Colonic mucosa (tissue), 4 donors: ENCODE measurements around the gene IL1R2. TPM values are rescaled to one million over a fixed set of nuclear protein-coding genes. Genes with fewer than 3 reads are reported as not detected.

ENCODE experiments used
- DNase-seq: peaks from one replicate; pipeline ENCODE4 v3.0.0-alpha.2; 2020
- H3K27ac ChIP-seq: fragments of 200-600 bp; one replicate; pipeline ENCODE4 v1.8.0; 2021
- H3K27me3 ChIP-seq: fragments of 200-600 bp; one replicate; pipeline ENCODE4 v1.8.0; 2021
- H3K36me3 ChIP-seq: fragments of 200-600 bp; one replicate; pipeline ENCODE4 v1.8.0; 2021
- H3K4me1 ChIP-seq: fragments of 200-600 bp; one replicate; pipeline ENCODE4 v1.8.0; 2021; ENCODE audit warnings: mild to moderate bottlenecking
- H3K4me3 ChIP-seq: fragments of 200-600 bp; one replicate; pipeline ENCODE4 v1.8.0; 2021
- H3K9ac ChIP-seq, 2 donors: one replicate each; pipeline ENCODE4 v1.7.0; 2013; ENCODE audit warnings: control low read depth in 2 of 2, low read depth in 2 of 2, low read length in 2 of 2
- H3K9me3 ChIP-seq: fragments of 200-600 bp; one replicate; pipeline ENCODE4 v1.8.0; 2021
- intact Hi-C: fragments of 100-400 bp; cut with DNase I; formaldehyde crosslinking; loops from one replicate; pipeline ENCODE4 v1.14.1; 2022
- total RNA-seq, 2 donors: library from RNA; stranded (reverse); fragmentation: NEBNext Ultra II Directional in 1 of 2; extraction: Animal tissue kit (Norgen Biotek cat#: 25700) in 1 of 2; gene quantifications; one replicate each; pipeline ENCODE4 v1.2.1, GENCODE V29; 2021
- TF ChIP-seq, protein P1 (sequence below): fragments of 200-600 bp; IDR thresholded peaks from one replicate; pipeline ENCODE4 v1.8.0; 2022; ENCODE audit warnings: antibody characterized with exemption, mild to moderate bottlenecking
- donor health status: healthy.
- donor health status: DM: no; HTN: no; CAD: no.
- donor health status: DM: no; HTN: no; CAD: no.

Gene IL1R2
- total RNA-seq, 2 donors from 2014 or later: 50.1 to 152 TPM

GRCh38 chr2:102058293-102058833 lies 66.6 kb downstream of the IL1R2 start:
- Histone ChIP-seq H3K4me3 (no peak overlapping the region), H3K9me3 (no peaks in the 10 kb centered on the region), H3K27me3 (no peaks in the 10 kb centered on the region), H3K36me3 (no peaks in the 10 kb centered on the region), H3K4me1 (no peaks in the 10 kb centered on the region), H3K9ac (no peak overlapping the region), H3K27ac (no peak overlapping the region)
- DNase-seq: peak; percentile 3
- TF ChIP-seq, protein P1, sequence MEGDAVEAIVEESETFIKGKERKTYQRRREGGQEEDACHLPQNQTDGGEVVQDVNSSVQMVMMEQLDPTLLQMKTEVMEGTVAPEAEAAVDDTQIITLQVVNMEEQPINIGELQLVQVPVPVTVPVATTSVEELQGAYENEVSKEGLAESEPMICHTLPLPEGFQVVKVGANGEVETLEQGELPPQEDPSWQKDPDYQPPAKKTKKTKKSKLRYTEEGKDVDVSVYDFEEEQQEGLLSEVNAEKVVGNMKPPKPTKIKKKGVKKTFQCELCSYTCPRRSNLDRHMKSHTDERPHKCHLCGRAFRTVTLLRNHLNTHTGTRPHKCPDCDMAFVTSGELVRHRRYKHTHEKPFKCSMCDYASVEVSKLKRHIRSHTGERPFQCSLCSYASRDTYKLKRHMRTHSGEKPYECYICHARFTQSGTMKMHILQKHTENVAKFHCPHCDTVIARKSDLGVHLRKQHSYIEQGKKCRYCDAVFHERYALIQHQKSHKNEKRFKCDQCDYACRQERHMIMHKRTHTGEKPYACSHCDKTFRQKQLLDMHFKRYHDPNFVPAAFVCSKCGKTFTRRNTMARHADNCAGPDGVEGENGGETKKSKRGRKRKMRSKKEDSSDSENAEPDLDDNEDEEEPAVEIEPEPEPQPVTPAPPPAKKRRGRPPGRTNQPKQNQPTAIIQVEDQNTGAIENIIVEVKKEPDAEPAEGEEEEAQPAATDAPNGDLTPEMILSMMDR: no peak
- intact Hi-C loops: no loop called here

GRCh38 chr2:102059151-102059550 lies 67.4 kb downstream of the IL1R2 start:
- H3K36me3 ChIP-seq: no peaks in the 10 kb centered on the region
- H3K4me1 ChIP-seq: peaks cover 5% of the 10 kb centered on the region
- no peaks in the 10 kb centered on the region for H3K9me3 ChIP-seq
- no peak overlapping the region for H3K9ac ChIP-seq
- no peak overlapping the region for H3K4me3 ChIP-seq
- TF ChIP-seq, protein P1: no peak
- no peaks in the 10 kb centered on the region for H3K27me3 ChIP-seq
- DNase-seq: peak; percentile 10
- no peak overlapping the region for H3K27ac ChIP-seq
- intact Hi-C loops: no loop called here

GRCh38 chr2:102060047-102060446 lies 68.3 kb downstream of the IL1R2 start:
- intact Hi-C loops: no loop called here
- H3K27me3 ChIP-seq: no peaks in the 10 kb centered on the region
- H3K27ac ChIP-seq: no peak overlapping the region
- H3K4me3 ChIP-seq: no peak overlapping the region
- peaks cover 7% of the 10 kb centered on the region for H3K4me1 ChIP-seq
- DNase-seq: no peak
- H3K9me3 ChIP-seq: no peaks in the 10 kb centered on the region
- H3K9ac ChIP-seq: no peak overlapping the region
- no peaks in the 10 kb centered on the region for H3K36me3 ChIP-seq
- TF ChIP-seq, protein P1: no peak

DNA sequence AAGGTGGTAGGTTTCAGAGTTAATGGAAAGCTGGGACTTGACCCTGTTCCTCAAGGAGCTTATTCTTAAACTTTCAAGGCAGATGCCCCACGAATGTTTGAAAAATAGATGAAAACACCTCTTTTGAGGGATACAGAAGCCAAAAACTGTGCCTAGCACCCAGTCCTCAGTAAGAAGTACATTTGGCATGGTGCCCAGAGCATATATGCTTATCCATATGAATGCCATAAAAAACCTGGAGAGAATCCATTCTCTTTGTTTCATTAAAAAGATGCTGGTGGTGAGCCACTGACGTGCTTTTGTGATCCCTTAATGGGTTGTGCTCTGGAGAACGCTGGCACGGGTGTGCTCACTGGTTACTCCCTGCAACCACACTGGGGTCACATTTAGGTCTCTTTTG lies 69.0 kb downstream of the IL1R2 start:
- H3K27ac ChIP-seq: no peak overlapping the region
- no peaks in the 10 kb centered on the region for H3K9me3 ChIP-seq
- no peaks in the 10 kb centered on the region for H3K27me3 ChIP-seq
- intact Hi-C loops: no loop called here
- H3K4me3 ChIP-seq: no peak overlapping the region
- TF ChIP-seq, protein P1: no peak
- H3K36me3 ChIP-seq: no peaks in the 10 kb centered on the region
- H3K9ac ChIP-seq: no peak overlapping the region
- peaks cover 11% of the 10 kb centered on the region for H3K4me1 ChIP-seq
- DNase-seq: no peak

- no peaks in the 10 kb centered on the region for H3K9me3 ChIP-seq
- H3K4me1 ChIP-seq: peaks cover 11% of the 10 kb centered on the region
- no peak overlapping the region for H3K4me3 ChIP-seq
- no peaks in the 10 kb centered on the region for H3K27me3 ChIP-seq
- H3K27ac ChIP-seq: no peak overlapping the region
- no peak overlapping the region for H3K9ac ChIP-seq
- no peaks in the 10 kb centered on the region for H3K36me3 ChIP-seq
- DNase-seq: no peak
- TF ChIP-seq, protein P1: no peak
- intact Hi-C loops: no loop called here
Observed at GRCh38 chr2:102061286-102061699, 69.5 kb downstream of the IL1R2 start.
